Superior temporal gyrus (tissue), 1 donor: ENCODE results near the gene MRPL22.
"Not testable (repeated sequence)": the region's sequence is repeated elsewhere in the genome, so short reads cannot be mapped to it uniquely, and the experiment has no call there.

Experiments
- DNase-seq: peaks from one replicate; pipeline ENCODE4 v3.0.0-alpha.2; 2016; ENCODE audit errors: extremely low spot score

The MRPL22 gene

DNA sequence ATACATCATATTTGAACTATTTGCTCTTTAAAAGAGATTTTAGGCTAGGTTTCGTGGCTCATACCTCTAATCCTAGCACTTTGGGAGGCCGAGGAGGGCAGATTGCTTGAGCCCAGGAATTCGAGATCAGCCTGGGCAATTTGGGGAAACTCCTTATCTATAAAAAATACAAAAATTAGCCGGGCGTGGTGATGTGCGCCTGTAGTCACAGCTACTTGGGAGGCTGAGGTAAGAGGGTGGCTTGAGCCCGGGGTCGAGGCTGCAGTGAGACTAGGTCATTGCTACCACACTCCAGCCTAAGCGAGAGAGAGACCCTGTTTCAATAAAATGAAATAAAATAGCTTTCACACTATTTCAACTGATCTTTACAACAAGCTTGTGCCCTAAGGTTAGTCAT is 500 bp upstream of the MRPL22 start:
- DNase-seq: no peak

DNA sequence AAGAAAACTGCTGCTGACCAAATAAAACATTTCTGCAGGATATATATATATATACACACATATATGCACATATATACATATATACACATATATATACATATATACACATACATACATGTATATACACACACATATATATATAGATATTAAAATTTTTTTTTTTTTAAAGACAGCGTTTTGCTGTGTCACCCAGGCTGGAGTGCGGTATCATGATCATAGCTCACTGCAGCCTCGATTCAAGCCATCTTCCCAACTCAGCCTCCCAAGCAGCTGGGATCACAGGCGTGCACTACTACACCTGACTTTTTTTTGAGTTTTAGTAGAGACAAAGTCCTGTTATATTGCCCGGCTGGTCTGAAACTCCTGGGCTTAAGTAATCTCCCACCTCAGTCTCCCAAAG is 2.7 kb downstream of the MRPL22 start:
- DNase-seq: no peak

DNA sequence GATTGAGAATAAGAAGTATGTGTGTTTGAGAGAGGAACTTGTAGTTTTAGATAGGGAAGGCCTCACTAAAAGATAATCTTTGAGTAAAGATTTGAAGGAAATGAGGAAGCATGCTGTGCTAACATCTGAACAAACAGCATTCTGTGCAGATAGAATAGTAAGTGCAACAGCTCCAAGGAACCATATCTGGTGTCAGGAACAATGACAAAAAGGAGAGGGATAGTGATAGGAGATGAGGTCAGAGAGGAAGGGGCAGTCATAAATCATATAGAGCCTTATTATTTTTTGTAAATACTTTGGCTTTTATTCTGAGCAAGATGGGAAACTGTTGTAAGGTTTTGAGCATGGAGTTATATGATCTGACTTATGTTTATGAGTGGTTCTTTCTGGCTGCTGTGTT is 3.8 kb downstream of the MRPL22 start:
- no peak for DNase-seq

DNA sequence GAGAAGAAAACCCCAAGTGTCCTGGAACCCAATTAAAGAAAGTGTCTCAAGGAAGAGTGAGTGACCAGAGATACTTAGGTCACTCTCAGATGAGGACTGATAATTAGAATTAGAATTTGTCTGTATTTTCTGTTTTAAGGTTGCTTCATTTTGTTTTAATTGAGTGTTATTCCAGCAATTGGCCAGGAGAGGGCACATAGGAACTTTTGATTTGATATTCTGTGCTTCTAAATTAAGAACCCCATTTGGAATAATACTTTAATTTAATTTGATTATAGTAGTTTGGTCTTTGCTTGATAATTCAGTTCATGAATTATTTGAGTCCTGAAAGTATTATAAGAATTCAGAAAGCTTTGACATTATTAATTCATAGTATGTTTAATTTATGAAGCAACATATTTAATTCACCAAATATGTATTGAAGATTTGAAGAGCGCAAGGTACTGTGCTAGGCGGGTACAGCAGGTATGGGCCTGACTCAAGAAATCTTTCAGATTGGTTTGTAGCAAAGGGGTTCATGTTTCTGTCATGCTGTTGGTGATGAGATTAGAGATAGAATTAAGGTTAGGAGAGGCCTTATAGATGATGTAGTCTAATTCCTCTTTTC is 4.9 kb downstream of the MRPL22 start:
- peak; percentile 74 for DNase-seq

DNA sequence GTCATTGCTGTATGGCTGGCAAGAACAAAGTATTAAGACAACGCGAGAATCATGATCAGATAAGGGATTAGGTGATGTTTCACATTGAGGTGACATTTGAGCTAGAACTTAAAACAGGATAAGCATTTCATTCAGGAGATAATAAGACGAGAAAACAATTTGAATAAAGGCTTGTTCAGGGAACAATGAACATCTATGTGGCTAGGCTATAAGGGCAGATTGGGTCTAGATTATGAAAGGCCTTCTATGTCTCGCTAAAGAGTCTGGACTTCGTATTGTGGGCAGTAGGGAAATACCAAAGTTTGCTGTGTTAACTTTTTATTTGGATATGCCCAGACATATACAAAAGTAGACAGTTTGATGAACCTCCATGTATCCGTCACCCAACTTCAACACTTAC is 6.9 kb downstream of the MRPL22 start:
- DNase-seq: peak; percentile 94

DNA sequence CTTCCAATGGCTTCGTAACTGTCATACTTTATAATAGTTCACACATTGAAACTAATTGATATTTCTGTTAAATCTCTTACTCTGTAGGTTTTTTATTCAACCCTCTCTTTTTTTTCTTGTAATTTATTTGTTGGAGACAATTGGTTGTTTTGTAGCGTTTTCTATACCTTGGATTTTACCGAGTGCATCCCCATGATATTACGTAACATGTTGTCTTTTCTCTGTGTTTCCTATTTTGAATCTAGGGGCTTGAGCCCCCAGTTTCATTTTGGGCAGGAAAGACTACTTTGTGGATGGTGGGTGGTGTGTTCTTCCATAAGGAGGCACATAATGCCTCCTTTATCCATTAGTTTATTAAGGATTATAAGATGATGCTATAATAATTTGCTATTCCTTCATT is 7.4 kb downstream of the MRPL22 start:
- no peak for DNase-seq

DNA sequence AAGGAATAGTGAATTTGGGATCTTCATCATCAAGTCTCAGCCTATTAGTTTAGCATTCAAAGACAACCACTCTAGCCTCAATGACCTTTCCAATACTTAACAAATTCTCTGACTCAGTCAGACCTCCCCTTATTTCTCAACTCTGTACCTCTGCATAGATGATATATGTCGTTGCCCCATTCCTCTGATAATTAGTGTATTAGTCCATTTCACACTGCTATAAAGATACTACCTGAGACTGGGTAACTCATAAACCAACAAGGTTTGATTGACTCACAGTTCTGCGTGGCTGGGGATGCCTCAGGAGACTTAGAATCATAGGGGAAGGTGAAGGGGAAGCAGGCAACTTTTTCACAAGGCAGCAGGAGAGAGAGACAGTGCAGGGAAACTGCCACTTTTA is 8.9 kb downstream of the MRPL22 start:
- DNase-seq: no peak

DNA sequence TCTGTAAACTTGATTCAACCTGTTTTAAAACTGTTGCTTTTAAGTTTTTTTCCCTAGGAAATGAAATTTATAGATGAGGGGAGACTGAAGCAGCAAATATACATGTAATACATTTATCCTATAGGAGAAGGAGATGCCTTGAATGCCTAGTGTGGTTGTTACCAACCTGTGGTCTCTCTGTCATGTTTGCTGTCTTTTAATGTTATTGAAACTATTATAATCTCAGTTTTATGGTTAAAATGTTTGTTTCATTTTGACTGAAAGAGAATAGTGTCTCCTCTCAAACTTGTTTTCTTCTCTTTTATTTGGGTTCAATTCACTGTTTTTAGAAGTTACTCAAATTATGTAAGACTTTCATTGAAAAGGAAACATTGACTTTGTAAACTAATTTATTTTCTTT is 15.8 kb downstream of the MRPL22 start:
- no peak for DNase-seq

DNA sequence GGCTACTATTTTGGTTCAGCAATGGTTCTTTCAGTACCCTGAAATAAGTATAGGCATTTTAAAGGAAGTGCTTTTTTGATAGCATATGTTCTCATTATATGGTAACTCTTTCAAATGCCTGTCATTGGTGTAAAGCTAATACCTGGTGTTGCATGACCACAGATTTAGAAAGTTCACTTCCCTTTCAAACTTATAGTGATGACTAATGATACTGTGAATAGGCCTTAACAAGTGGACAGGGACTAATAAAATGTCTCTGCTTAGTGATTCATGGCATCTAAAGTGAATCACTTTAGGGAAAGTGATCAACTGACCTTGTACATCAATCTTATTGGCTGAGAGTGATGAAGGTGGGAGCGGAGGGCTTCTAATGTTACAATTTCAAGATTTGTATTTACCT is 21.6 kb downstream of the MRPL22 start:
- no peak for DNase-seq

DNA sequence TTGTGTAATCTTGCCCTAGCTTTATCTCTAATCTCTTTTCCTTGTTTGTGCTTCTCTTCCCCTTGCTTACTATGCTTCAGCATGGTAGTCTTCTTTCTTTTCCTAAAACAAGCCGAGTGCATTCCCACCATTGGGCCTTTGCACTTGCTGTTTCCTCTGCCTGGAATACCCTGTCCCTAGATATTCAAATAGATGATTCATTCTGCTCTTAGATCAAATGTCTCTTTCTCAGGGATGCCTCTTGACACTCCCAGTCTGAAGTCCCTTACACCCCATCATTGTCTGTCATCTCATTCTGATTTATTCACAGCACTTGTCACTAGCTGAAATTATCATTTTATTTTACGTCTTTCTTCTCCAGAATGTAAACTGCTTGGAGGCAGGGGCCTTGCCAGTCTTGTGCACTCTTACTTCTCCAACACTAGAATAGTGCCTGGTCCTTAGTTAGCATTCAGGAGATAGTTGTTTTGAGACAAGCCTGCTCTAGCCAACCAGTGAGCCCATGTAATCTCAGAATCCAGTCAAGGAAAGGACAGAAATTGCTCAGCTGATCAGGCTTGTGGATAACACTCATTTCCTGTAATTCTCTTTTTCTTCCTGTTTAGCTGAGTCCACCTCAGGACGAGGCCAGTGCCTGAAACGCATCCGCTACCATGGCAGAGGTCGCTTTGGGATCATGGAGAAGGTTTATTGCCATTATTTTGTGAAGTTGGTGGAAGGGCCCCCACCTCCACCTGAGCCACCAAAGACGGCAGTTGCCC is 25.4 kb downstream of the MRPL22 start:
- DNase-seq: no peak

DNA sequence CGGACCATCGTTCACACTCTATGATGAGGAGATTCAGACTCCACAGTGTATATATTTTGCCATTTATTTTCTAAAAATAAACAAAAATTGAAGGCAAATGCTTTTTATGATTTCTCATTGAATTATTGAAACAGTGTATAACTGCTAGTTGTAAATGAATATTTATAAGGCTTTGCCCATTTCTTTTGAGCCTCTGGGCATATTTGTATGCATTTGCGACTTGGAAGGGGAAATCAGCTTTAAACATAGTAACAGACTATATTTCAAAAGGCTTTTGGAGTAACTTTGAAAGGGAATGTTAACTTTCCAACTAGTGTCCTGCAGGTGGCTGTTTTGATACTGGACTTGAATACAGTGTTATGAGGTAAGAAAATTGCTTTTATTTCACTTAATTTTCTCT is 26.0 kb downstream of the MRPL22 start:
- no peak for DNase-seq

DNA sequence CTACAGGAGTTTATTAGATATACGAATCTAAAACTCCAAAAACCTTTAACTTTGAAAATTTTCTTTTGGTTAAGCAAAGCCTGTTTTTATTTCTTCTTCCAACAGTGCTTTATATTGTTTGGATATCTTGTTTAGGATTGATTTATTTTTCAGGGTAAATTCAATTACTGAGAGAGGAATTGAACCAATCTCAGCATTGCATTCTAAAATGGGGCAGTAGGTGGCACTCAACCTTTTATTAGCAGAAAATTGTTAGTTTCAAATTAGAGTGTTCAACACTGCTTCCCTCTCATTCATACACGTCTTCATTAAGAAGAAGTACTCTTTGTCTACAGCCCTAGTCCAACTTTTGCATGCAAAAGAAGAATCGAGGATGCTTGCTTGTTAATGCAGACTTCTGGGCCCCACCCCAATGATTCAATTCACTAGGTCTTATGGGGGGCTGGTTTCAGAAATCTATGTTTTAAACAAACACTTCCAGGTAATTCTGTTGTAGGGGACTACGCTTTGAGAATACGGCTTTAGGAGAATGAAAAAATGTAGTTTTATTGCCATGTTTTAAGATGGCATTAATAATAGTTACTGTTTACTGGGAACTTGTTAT is 26.6 kb downstream of the MRPL22 start:
- DNase-seq: peak; percentile 76

DNA sequence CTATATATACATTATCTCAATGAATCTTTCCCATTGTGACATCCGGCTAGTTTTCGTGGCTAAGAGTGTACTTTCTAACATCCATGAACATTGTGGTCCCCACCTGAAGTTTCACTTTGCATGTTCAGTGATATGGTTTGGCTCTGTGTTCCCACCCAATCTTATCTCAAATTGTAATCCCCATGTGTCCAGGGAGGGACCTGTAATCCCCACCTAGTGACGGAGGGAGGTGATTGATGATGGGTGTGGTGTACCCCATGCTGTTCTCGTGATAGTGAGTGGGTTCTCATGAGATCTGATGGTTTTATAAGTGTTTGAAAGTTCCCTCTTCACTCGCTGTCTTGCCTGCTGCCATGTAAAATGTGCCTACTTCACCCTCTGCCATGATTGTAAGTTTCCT is 28.1 kb downstream of the MRPL22 start:
- DNase-seq: no peak

DNA sequence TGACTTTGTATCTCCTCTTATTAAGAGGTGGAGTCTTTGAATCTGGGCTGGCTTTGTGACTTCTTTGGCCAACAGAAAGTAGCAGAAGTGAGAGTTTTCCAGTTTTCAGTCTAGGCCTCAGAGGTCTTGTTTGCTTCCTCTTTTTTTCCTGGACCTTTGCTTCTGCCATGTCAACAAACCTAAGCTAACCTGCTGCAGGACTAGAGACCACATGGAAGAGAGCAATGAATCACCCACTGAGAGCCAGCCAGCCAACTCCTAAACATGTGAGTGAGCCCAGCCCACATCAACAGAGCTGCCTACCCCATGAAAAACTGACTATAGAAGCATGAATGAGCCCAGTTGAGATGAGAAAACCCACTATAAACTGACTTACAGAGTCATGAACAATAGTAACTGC is 29.9 kb downstream of the MRPL22 start:
- DNase-seq: no peak

DNA sequence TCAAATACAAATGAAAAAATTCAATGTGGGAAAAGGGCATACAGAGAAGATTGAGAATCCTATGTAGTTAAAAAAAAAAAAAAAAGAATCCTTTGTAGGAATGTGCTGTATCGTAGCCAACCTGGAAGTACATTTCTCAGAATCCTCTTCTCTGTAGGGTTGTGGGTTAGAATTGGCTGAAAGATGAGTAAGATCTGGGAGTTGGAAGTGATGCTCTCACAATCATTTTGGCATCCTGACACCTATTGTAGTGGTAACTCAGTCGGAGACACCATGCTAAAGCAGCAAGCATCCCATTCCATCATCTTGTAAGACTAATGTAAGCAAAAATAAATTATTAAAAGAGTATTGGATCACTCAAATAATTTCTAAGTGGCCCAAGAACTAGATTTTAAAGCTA is 30.6 kb downstream of the MRPL22 start:
- no peak for DNase-seq

DNA sequence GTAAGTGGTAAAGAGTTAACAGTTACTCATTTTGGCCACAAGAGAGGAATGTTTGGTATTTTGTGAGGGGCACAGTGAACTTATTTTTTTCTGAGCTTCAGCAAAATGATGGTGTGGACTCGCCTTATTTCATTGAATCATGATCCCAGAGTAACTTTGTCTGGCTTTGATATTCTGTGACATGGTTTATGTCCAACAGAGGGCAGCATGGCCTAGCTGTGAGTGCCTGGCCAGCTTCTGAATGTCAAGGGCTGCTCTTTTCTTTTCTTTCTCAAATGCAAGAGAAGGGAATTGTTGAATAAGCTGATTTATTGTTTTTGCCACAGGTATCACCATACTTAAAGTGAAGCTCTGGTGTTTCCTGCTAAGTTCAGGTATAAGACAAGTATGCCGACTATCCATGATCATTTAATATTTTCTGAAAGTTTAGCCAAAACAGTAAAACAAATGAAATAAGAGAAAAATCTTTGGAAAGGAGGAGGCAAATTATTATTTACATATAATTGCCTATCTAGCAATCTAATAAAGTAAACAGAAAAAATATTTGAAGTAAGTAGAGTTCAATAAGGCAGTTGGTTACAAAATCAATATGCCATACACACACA is 31.7 kb downstream of the MRPL22 start:
- DNase-seq: peak; percentile 80

DNA sequence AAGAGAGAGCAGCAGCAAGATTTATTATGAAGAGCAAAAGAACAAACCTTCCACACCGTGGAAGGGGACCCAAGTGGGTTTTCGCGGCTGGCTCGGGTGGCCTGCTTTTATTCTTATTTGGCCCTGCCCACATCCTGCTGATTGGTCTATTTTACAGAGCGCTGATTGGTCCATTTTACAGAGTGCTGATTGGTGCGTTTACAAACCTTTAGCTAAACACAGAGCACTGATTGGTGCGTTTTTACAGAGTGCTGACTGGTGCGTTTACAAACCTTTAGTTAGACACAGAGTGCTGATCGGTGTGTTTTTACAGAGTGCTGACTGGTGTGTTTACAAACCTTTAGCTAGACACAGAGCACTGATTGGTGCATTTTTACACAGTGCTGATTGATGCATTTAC is 35.2 kb downstream of the MRPL22 start:
- not testable (repeated sequence) for DNase-seq

DNA sequence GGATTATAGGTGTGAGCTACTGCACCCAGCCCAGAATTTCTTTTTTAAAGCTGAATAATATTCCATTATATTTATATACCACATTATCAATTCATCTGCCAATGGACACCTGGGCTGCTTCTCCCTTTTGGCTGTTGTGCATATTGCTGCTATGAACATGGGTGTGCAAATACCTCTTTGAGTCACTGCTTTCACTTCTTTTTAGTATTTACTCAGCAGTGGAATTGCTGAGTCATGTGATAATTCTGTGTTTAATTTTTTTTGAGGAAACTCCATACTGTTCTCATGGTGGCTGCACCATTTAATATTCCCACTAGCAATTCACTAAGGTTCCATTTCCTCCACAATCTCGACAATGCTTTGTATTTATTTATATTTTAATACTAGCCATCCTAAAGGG is 36.5 kb downstream of the MRPL22 start:
- DNase-seq: no peak

DNA sequence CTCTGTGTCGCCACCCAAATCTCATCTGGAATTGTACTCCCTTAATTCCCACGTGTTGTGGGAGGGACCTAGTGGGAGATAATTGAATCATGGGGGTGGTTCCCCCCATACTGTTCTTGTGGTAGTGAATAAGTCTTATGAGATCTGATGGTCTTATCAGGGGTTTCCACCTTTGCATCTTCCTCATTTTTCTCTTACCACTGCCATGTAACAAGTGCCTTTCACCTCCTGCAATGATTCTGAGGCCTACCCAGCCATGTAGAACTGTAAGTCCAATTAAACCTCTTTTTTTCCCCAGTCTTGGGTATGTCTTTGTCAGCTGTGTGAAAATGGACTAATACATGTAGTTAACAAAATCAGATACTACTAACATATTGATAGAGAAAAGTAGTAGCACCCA is 37.4 kb downstream of the MRPL22 start:
- not testable (repeated sequence) for DNase-seq

DNA sequence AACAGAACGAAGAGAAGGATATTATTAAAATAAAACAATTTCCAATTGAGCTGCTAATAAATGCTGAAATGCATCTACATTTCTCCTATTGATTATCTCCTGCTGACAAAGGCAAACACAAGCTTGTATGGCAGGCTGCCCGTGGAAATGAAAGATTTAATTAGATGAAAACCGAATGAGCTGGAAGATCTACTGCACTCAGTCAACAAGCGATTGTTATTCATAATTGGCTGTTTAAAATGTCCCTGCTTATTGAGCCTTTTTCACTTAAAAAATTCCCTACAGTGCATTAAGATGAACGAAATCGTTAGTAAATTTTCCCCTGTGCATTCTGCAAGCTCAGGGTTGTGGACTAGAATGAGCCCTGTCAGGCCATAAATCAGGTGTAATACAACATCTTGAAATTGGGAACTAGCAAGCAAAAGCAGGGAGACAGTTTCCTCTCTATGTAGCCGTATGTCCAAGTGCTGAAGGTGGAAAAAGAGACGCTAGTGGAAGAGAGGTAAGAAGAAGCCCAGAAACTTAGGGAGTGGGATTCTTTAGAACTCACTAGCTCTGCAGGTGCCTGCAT is 44.2 kb downstream of the MRPL22 start:
- DNase-seq: no peak

DNA sequence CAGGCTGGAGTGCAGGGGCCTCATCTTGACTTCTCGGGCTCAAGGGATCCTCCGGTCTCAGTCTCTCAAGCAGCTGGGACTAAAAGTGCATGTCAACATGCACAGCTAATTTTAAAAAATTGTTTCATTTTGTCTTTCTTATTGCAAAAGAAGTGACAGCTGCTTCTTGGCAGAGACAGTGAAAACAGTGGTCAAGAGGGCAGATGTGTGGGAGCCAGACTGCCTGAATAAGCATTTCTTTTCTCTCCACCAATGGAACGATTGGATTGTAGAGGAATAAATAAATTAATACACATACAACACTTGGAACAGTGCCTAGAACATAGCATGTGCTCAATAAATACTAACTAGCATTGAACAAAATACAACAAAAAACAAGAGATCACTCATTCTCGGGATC is 45.3 kb downstream of the MRPL22 start:
- DNase-seq: no peak

DNA sequence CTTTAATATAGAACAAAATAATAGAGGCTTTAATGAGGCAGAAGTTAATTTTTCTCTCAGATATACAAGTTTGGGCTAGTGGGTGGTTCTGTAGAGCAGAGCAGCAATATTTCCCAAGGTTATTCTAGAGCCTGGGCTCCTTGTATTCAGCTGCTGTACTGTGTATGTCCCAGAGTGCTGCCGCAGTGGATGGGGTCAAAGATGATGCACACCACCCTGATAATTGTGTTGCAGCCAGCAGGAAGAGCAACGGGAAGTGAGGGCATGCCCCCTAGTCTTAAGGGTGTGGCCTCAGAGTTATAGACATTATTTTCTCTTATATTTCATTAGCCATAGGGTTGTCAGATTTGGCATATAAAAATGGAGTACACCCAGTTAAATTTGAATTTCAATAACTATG is 48.8 kb downstream of the MRPL22 start:
- no peak for DNase-seq

DNA sequence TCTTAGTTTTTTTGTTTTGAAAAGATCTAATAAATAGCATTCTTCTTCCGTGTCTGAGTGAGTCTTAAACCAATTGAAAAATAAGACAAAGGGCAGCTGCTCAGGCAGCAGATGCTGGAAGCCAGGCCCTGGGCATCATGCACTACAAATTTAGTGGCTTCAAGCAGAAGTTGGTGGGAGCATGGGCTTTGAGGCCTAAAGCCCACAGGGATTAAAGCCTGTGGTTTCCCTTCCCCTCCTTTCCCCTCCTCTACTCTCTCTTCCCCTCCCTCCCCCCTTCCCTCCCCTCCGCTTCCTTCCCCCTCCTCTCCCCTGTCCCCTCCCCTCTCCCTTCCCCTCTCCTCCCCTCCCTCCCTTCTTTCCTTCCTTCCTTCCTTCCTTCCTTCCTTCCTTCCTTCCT is 52.6 kb downstream of the MRPL22 start:
- DNase-seq: no peak
